Activated naive CD8-positive, alpha-beta T cell treated with anti-CD3 and anti-CD28 coated beads for 36 hours (primary cell): ENCODE data around the gene MYT1. TPM values are rescaled to one million over a fixed set of nuclear protein-coding genes. Genes with fewer than 3 reads are reported as not detected.

Experiments used
- DNase-seq: peaks from one replicate; pipeline ENCODE4 v3.0.0; 2021
- H3K27ac Mint-ChIP-seq: one replicate; pipeline ENCODE4 v1.8.0; 2022; ENCODE audit warnings: mild to moderate bottlenecking, moderate library complexity, mixed read lengths
- H3K27me3 Mint-ChIP-seq: one replicate; pipeline ENCODE4 v1.8.0; 2022; ENCODE audit warnings: mild to moderate bottlenecking, mixed read lengths
- H3K36me3 Mint-ChIP-seq: one replicate; pipeline ENCODE4 v1.8.0; 2021; ENCODE audit warnings: mild to moderate bottlenecking, mixed read lengths
- H3K4me1 Mint-ChIP-seq: one replicate; pipeline ENCODE4 v1.8.0; 2021; ENCODE audit warnings: mixed read lengths
- H3K4me3 Mint-ChIP-seq: one replicate; pipeline ENCODE4 v1.8.0; 2022; ENCODE audit warnings: mild to moderate bottlenecking, moderate library complexity, mixed read lengths
- H3K9me3 Mint-ChIP-seq: one replicate; pipeline ENCODE4 v1.8.0; 2022; ENCODE audit warnings: mixed read lengths
- total RNA-seq, 2 experiments: library from RNA; stranded (reverse); gene quantifications; one replicate each; pipeline ENCODE4 v1.2.3, GENCODE V29; 2021

MYT1 gene
- total RNA-seq, 2 experiments from 2014 or later = 0.44 TPM; not detected in 1

GRCh38 chr20:64250027-64250426, 85.8 kb downstream of the MYT1 start:
- DNase-seq = no peak
- Mint-ChIP-seq H3K27me3 (no peaks in the 10 kb centered on the region), H3K27ac (no peak overlapping the region), H3K4me1 (peaks cover 5% of the 10 kb centered on the region), H3K36me3 (no peaks in the 10 kb centered on the region), H3K9me3 (no peaks in the 10 kb centered on the region), H3K4me3 (no peak overlapping the region)

DNA sequence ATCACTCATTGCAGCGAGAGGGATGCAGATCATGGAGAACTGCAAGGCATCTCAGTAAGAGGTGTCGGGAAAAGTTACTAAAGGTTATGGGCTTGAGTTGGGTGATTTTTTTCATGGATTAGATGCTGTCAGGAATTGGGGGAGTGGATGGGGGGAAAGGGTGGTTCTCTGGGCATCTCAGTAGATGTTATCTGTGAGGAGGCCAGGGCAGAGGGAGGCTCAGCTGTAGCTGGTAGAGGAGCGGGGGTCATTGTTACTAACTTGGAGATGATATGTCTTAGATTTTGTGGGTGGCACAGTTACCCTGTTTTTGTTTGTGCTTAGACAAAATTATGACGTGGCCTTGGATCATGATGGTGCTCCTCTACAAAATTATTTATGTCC, 88.7 kb downstream of the MYT1 start:
- no peaks in the 10 kb centered on the region for H3K9me3 Mint-ChIP-seq
- H3K4me1 Mint-ChIP-seq = peaks cover 23% of the 10 kb centered on the region
- H3K27ac Mint-ChIP-seq = no peak overlapping the region
- no peak for DNase-seq
- no peaks in the 10 kb centered on the region for H3K27me3 Mint-ChIP-seq
- H3K4me3 Mint-ChIP-seq = no peak overlapping the region
- no peaks in the 10 kb centered on the region for H3K36me3 Mint-ChIP-seq

GRCh38 chr20:64253443-64253842, 89.2 kb downstream of the MYT1 start:
- Mint-ChIP-seq H3K4me3 (no peak overlapping the region), H3K36me3 (no peaks in the 10 kb centered on the region), H3K27me3 (no peaks in the 10 kb centered on the region), H3K9me3 (no peaks in the 10 kb centered on the region), H3K4me1 (peaks cover 27% of the 10 kb centered on the region), H3K27ac (no peak overlapping the region)
- DNase-seq = no peak

DNA sequence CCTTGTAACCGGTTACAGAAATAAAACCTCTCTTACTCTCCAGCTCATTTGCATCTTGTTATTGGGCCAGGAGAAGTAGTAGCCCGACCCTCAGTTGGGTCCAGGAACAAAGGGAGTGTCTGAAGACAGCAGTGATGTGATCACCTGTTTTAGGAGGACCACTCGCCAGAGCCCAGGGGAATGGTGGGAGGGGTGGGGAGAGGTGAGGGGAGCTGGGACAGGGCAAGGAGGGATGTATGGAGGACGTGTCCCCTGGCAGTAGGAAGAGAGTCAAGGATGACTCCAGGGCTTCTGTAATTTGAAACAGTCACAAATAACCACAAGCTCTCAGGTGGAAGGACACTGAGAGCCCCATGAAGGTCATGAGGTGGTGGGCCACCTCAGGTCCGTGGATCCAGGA, 89.9 kb downstream of the MYT1 start:
- Mint-ChIP-seq H3K27ac (no peak overlapping the region), H3K4me3 (no peak overlapping the region), H3K36me3 (no peaks in the 10 kb centered on the region), H3K4me1 (peaks cover 34% of the 10 kb centered on the region), H3K27me3 (no peaks in the 10 kb centered on the region), H3K9me3 (no peaks in the 10 kb centered on the region)
- DNase-seq = no peak

- H3K36me3 Mint-ChIP-seq = no peaks in the 10 kb centered on the region
- H3K4me3 Mint-ChIP-seq = peak overlapping the region; percentile 49
- no peak for DNase-seq
- no peaks in the 10 kb centered on the region for H3K9me3 Mint-ChIP-seq
- H3K4me1 Mint-ChIP-seq = peaks cover 37% of the 10 kb centered on the region
- peak overlapping the region; percentile 69 for H3K27ac Mint-ChIP-seq
- H3K27me3 Mint-ChIP-seq = no peaks in the 10 kb centered on the region
Observed at GRCh38 chr20:64254571-64255360, 90.5 kb downstream of the MYT1 start.

- DNase-seq = peak; percentile 92
- Mint-ChIP-seq H3K4me1 (peaks cover 46% of the 10 kb centered on the region), H3K4me3 (peak within 1 kb of the TSS; percentile 83), H3K27ac (peak within 1 kb of the TSS; percentile 83), H3K36me3 (no peaks in the 10 kb centered on the region), H3K27me3 (no peaks in the 10 kb centered on the region), H3K9me3 (no peaks in the 10 kb centered on the region)
Observed at GRCh38 chr20:64255361-64256281, 91.4 kb downstream of the MYT1 start, which contains the start of gene PCMTD2. Gene PCMTD2, plus strand, starts transcription at chr20:64255748. Its CDS starts 4,218 bp downstream, at chr20:64259966.

DNA sequence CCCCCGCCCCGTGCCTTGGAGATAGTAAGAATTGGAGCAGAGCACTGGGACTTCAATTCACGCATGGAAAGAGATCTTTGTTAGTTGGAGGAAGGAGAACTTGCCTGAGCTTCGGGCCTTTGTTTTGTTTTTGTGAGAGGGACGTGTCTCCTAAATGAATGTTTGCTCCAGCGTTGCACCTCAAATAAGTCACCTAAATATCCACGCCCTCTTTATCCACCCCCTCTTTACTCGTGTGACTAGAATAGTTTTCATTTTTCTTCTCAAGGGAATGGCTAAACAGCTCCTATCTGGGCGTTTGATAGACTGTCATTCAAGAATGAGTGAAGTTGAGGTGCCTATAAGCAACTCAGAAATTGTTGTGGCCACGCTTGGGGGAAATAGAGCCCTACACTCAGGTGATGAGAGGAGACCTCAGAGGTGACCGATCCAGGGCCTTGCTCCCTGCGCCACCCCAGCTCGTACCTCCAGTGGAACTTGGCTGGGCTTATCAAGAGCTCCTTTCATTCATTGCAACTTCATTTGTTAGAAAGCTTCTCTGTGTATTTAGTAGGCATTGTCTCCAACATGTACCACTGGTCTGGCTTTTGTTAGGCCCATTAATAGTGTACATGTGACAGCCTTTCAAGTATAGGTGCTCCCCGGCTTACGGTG, 92.2 kb downstream of the MYT1 start:
- Mint-ChIP-seq H3K9me3 (no peaks in the 10 kb centered on the region), H3K36me3 (peaks cover 3% of the 10 kb centered on the region), H3K27ac (peak overlapping the region; percentile 83), H3K27me3 (no peaks in the 10 kb centered on the region), H3K4me1 (peaks cover 54% of the 10 kb centered on the region), H3K4me3 (peak overlapping the region; percentile 83)
- no peak for DNase-seq

DNA sequence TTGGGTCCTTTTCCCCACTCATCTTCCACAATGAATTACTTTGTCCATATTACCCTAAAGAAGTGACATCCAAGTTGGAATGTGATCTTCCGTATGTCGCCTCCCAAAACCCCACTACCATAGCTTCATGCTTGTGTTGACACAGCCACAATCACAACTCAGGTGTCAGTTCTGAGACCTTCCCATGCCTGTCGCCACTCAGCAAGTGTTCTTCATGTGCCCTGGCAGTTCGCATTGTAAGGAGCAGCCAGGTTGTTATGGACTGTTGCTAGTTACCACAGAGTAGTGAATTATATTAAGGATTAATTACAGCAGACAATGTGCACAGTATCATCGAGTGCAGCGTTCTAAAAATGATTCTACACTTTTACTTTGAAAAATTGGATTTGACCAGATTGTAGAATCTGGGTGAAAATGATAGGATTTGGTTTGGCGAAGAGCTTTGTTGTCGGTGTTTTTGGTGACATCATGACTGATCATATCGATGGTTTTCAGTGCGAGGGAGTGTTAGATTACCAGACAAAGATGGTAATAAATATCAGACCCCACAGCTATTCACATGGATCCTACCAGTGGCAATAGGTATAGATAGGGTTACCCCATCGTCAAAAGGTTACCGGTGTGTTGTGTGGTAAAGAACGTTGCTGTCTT, 93.0 kb downstream of the MYT1 start:
- H3K4me1 Mint-ChIP-seq = peaks cover 58% of the 10 kb centered on the region
- H3K27me3 Mint-ChIP-seq = no peaks in the 10 kb centered on the region
- H3K4me3 Mint-ChIP-seq = peak overlapping the region; percentile 83
- peaks cover 3% of the 10 kb centered on the region for H3K36me3 Mint-ChIP-seq
- H3K9me3 Mint-ChIP-seq = no peaks in the 10 kb centered on the region
- DNase-seq = no peak
- H3K27ac Mint-ChIP-seq = peak overlapping the region; percentile 32

GRCh38 chr20:64258071-64258823, 94.0 kb downstream of the MYT1 start:
- peak overlapping the region; percentile 40 for H3K27ac Mint-ChIP-seq
- peaks cover 3% of the 10 kb centered on the region for H3K36me3 Mint-ChIP-seq
- H3K4me3 Mint-ChIP-seq = peak overlapping the region; percentile 16
- no peaks in the 10 kb centered on the region for H3K27me3 Mint-ChIP-seq
- no peaks in the 10 kb centered on the region for H3K9me3 Mint-ChIP-seq
- peaks cover 66% of the 10 kb centered on the region for H3K4me1 Mint-ChIP-seq
- no peak for DNase-seq

- DNase-seq = no peak
- H3K9me3 Mint-ChIP-seq = no peaks in the 10 kb centered on the region
- peaks cover 79% of the 10 kb centered on the region for H3K4me1 Mint-ChIP-seq
- H3K27ac Mint-ChIP-seq = no peak overlapping the region
- H3K4me3 Mint-ChIP-seq = no peak overlapping the region
- peaks cover 5% of the 10 kb centered on the region for H3K36me3 Mint-ChIP-seq
- no peaks in the 10 kb centered on the region for H3K27me3 Mint-ChIP-seq
Observed at GRCh38 chr20:64260239-64260638, 96.0 kb downstream of the MYT1 start.

- DNase-seq = no peak
- no peaks in the 10 kb centered on the region for H3K27me3 Mint-ChIP-seq
- H3K36me3 Mint-ChIP-seq = peaks cover 6% of the 10 kb centered on the region
- H3K4me1 Mint-ChIP-seq = peaks cover 80% of the 10 kb centered on the region
- no peak overlapping the region for H3K27ac Mint-ChIP-seq
- no peak overlapping the region for H3K4me3 Mint-ChIP-seq
- H3K9me3 Mint-ChIP-seq = no peaks in the 10 kb centered on the region
Observed at GRCh38 chr20:64261138-64261537, 96.9 kb downstream of the MYT1 start.

DNA sequence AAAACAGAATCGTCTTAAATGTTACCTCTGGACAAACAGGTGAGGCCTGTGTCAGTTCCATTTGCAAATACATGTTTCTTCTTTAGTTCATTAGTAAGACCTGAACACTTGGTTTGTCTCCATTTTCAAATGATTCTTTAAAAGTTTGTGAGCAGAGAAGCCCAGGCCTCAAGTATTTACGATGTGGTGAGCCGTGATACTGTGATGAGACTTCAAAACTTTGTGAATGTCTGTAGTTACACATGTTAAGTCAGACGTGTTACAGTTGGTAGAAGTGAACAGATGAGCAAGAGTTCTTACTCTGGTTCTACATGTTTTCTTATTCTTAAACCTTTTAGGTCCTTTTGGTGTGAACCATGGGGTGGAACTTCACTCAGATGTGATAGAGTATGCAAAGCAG, 99.8 kb downstream of the MYT1 start:
- no peak overlapping the region for H3K27ac Mint-ChIP-seq
- peaks cover 52% of the 10 kb centered on the region for H3K4me1 Mint-ChIP-seq
- H3K36me3 Mint-ChIP-seq = peaks cover 6% of the 10 kb centered on the region
- no peak for DNase-seq
- no peak overlapping the region for H3K4me3 Mint-ChIP-seq
- H3K9me3 Mint-ChIP-seq = no peaks in the 10 kb centered on the region
- H3K27me3 Mint-ChIP-seq = no peaks in the 10 kb centered on the region

- Mint-ChIP-seq H3K36me3 (peaks cover 6% of the 10 kb centered on the region), H3K4me3 (no peak overlapping the region), H3K4me1 (peaks cover 44% of the 10 kb centered on the region), H3K27ac (no peak overlapping the region), H3K9me3 (no peaks in the 10 kb centered on the region), H3K27me3 (no peaks in the 10 kb centered on the region)
- no peak for DNase-seq
Observed at GRCh38 chr20:64265201-64265600, 100.9 kb downstream of the MYT1 start.

- H3K4me3 Mint-ChIP-seq = no peak overlapping the region
- H3K27me3 Mint-ChIP-seq = no peaks in the 10 kb centered on the region
- DNase-seq = no peak
- no peak overlapping the region for H3K27ac Mint-ChIP-seq
- H3K4me1 Mint-ChIP-seq = peaks cover 28% of the 10 kb centered on the region
- H3K9me3 Mint-ChIP-seq = no peaks in the 10 kb centered on the region
- H3K36me3 Mint-ChIP-seq = peaks cover 3% of the 10 kb centered on the region
Observed at GRCh38 chr20:64266988-64267387, 102.7 kb downstream of the MYT1 start.
